ENCODE data around the gene NACA2.

NACA2 gene

DNA sequence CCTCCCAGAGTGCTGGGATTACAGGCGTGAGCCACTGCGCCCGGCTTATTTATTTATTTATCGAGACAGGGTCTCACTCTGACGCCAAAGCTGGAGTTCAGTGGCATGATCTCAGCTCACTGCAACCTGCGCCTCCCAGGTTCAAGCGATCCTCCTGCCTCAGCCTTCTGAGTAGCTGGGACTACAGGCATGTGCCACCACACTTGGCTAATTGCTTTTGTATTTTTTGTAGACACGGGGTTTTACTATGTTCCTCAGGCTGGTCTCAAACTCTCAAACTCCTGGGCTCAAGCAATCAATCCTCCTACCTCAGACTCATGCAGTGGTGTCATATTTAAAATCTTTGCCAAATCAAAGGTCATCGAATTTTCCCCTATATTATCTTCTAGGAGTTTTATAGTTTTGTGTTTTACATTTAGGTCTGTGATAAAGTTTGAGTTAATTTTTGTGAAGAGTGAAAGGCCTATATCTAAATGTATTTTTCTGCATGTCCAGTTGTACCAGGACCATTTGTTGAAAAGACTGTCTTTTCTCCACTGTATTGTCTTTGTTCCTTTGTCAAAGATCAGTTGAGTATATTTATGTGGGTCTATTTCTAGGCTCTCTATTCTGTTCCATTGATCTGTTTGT lies 47.1 kb downstream of the NACA2 start:
- DNase-seq, result no peak

DNA sequence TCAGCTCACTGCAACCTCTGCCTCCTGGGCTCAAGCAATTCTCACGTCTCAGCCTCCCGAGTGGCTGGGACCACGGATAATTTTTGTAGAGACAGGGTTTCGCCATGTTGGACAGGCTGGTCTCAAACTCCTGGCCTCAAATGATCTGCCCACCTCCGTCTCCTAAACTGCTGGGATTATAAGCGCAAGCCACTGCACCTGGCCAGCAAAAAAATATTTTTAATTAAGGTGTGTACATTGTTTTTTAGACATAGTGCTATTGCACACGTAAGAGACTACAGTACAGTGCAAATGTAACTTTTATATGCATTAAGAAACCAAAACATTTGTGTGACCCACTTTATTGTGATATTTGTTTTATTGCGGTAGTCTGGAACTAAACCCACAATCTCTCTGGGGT lies 49.0 kb downstream of the NACA2 start:
- no peak for DNase-seq

DNA sequence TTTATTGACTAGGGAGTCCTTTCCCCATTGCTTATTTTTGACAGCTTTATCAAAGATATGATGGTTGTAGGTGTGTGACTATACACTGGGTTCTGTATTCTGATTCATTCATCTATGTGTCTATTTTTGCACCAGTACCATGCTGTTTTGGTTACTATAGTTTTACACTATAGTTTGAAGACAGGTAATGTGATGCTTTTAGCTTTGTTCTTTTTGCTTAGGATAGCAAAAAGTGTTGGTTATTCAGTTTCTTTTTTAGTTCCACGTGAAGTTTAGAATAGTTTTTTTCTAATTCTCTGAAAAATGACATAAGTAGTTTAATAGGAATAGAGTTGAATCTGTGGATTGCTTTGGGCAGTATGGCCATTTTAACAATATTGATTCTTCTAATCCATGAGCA lies 50.1 kb downstream of the NACA2 start:
- DNase-seq, result no peak

Measured in CD4-positive, alpha-beta T cell treated with Interferon gamma for 1 hour (primary cell).